Fibroblast of skin of back (primary cell): ENCODE measurements around the gene KLHL40.

Source experiments
- DNase-seq: peaks from one replicate; pipeline ENCODE4 v3.0.0-alpha.2; 2013

Gene KLHL40

DNA sequence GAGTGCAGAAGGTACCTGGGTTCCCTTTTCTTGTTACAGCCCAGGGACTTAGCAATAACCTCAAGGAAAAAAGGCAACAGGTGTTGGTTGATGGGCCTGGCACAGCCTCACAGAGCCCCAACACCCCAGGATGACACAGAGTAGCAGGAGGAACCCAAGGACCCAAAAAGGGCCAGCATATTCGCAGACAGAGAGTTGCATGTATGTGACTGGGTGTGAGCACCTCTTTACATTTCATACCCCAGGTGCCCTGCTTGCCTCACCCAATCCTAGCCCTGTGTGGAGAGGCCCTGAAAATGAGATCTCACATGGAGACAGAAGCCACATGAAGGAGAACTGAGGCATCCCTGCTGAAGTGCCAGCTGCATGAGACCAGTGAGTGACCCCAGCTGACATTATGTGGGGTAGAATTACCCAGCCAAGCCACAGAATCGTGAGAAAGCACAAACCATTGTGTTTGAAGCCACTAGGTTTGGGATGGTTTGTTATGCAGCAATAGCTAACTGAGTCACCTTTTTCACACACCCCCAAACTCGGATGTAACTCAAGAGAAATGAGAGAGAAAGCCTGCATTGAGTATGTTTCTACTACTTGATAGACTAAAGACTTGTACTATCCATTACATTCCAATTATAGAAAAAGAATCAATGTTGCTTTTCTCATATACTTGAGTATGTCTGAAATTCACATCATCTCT is 43.5 kb downstream of the KLHL40 start:
- DNase-seq: no peak

- DNase-seq: no peak
Observed at GRCh38 chr3:42729404-42730145, 44.2 kb downstream of the KLHL40 start.

GRCh38 chr3:42730294-42730693 is 45.0 kb downstream of the KLHL40 start:
- no peak for DNase-seq

DNA sequence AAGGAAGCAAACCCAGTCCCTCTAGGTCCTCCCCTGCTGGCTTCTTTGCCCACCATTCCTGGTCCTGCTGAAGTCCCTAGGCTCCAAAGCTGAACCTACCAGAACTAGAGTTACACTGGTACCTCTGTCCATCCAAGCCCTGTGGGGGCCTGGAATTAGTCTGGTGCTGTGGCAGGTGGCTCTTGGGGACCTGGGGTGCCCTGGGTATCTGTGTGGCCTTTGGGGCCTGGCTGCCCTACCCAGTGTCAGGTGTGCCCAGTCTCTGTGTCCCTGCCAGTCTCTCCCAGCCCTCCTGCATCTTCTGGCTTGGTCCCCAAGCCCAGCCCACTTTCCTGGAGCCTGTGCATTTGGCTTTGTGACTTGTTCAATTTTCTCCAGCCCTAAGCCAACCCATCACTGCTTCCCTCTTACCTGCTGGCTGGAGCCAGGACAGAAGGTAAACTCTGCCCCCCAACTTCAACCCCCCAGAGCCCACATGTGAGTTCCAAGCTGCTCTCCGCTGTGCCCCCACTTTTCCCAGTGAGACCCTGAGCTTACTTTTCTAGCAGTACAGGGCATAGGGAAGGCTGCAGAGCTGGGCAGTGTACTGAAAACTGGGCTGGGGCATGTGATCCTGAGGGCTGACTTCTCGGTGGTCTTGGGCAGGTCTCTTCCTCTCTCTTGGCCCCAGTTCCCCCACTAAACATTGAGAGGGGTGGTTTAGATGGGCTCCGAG is 45.5 kb downstream of the KLHL40 start:
- DNase-seq: no peak

DNA sequence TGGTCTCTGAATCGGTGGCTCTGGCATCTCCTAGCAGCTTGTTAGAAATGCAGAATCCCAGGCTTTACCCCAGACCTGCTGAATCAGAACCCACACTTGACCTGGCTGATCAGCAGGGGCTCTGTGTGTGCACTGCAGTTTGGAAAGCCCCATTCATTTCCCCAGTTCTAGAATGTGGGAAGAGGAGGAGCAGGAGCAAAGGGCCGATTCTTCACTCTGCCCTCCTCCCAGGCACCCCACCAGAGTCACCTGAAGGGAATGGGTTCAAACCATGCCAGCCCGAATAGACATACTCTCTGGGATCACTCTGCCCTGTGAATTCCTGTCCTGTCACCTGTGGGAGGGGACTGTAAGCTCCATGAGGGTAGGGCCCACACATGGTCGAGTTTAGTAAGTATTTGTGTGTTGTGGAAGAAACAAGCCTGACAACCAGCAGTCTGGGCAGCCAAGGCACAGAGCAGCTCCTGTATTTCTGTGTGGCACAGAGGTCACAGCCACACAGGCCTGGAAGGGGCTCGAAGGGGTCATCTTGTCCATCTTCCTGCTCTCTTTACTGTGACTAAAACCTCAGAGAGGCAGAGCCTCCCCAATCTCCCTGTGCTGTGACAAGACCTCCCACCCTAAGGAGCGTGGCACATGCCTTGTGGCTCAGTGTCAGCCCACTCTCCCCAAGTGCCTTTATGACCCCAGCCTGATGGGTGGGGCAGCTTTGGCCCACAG is 46.3 kb downstream of the KLHL40 start:
- DNase-seq: no peak

DNA sequence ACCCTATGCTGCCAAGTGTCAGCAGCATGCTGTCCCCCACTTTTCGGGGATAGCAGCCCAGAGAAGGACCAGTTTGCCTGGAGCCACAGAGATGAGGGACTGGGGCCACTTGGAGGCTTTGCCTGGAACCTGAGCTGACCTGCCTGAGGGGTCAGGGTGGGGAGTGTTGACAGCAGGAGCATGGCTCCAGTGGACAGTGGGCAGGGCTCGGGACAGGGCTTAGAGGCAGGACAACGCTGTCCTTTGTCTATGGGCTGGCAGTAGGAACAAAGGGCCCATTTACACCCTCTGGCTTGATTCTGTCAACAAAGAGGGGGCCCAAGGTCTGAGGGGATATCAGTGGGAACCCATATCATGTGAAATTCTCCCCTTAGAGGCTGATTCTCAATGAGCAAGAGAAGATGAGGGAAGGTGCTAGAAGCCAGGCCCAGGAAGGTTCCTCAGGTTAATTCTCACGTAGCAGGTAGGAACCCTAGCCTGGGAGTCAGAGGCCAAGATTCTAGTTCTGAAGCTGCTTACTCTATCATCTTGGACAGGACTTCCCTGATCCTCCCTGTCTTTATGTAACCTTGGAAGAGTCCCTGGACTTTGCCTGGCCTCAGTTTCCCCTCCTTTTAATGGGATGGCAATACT is 47.0 kb downstream of the KLHL40 start:
- no peak for DNase-seq

DNA sequence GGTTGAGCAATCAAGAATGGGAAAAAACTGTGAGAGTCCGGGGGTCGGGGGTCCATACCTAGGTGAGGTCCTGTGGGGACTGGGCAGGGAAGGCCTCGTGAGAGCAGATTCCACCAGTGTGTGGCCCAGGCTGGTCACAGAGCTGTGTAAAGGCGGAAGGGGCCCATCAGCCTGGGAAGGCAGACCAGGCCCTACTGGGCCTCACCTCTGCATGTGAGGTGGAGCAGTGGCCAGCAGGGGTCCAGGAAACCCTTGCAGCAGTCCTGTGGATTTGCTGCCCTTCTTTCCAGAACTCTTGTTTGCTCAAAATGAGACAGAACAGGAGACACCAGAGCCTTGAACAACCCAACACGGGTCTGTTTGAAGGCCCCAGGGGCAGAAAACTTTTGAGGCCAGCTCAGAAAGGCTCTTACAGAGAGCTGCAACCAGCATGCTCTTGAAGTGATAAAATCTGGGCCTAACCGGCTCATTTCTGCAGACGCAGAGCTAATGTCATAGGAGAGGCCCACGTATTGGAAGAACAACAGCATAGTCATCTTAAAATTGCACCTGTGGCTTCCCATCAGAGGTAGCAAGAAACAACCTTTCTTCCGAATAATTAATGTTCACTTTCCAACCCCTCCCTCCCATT is 47.6 kb downstream of the KLHL40 start:
- DNase-seq: no peak

- no peak for DNase-seq
Observed at GRCh38 chr3:42733501-42734262, 48.3 kb downstream of the KLHL40 start.

- DNase-seq: no peak
Observed at GRCh38 chr3:42734263-42734860, 49.0 kb downstream of the KLHL40 start.

DNA sequence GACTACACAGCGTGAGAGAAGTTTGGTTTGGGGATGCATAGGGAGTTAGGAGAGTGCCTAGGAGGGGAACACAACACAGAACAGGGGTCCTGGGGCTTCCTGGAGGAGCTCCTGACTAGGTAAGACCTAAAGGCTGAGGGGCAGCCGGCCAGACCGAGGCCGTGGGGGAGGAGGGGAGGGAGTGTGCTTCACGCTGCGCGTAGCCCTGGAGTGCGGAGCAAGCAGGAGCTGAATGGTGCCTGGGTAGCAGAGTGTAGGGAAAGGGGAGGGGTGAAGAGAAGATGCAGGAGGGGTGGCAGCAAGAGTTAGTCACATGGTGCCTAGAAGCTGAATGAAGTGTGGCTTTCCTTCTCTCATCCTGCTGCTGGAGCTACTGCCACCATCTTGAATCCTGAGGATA is 49.7 kb downstream of the KLHL40 start:
- DNase-seq: no peak

DNA sequence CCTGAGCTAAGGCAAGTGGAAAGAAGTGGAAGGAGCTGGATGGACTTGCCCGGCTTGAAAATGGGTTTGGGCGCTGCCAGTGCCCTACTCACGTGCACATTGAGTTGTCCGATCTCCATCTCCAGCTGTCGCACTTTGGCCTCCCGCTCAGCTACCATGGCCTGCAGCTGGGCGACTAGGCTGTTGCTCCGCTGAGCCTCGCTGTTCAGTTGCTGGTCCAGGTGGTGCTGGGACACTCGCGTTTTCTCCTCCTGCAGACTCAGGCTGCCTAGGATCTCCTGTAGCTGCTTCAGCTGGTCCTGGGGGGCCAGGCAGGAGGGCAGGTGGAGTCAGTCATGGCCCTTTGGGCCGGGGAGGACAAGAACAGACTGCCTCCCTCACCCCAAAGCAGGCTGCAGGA is 50.3 kb downstream of the KLHL40 start:
- DNase-seq: no peak

DNA sequence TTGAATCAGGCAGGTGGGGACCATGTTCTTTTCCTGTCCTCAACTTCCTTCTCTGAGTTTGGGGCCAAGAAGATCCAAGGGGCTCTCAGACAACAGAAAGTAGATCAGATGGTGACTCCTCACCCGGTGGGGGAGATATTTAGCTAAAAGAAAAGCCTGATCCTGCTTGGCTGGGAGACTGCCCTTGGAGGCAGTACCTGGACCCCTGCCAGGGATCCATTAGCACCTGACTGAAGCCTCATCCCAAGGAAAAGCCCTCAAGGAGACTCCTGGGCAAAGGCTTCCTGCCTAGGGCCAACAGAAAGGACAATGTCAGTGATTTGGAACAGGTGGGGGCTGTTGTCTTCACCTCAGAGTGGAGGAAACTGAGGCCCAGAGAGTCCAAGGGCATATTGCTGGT is 50.7 kb downstream of the KLHL40 start:
- no peak for DNase-seq

GRCh38 chr3:42736531-42736930 is 51.2 kb downstream of the KLHL40 start:
- DNase-seq: no peak

GRCh38 chr3:42739401-42740158 is 54.2 kb downstream of the KLHL40 start:
- DNase-seq: no peak

DNA sequence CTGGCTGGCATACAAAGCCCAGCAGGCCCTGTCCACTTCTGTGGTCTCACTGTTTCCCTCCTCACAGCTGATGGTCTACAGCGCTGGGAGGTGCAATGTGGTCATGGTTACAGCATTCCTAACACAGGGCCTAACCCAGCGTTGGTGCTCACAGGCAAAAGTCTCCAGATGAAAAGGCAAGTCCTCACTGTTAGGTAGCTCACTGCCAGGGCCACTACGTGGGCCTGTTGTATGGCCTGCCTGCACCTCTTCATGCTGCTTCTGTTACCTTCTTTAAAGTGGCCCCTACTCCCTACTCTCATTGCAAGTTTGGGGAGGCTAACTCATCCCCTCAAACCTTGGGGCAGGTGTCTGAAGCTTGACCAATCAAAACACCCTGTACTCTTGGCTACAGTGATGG is 56.5 kb downstream of the KLHL40 start:
- DNase-seq: no peak
